Neural cell (in vitro differentiated cells): Measurements from ENCODE around the gene DGKQ. TPM values are rescaled to one million over a fixed set of nuclear protein-coding genes. Genes with fewer than 3 reads are reported as not detected.

Experiments
- H2AFZ ChIP-seq: fragments of 200-600, 300-800 bp; sonication (generic), shearing (Covaris generic); 2 replicates; pipeline ENCODE4 v1.6.0; 2014; ENCODE audit warnings: low read depth, mild to moderate bottlenecking, antibody characterized with exemption, low read length, moderate library complexity
- H3F3A ChIP-seq: fragments of 200-600 bp; shearing (Covaris generic); 2 replicates; pipeline ENCODE4 v1.6.1; 2016; ENCODE audit warnings: mild to moderate bottlenecking, moderate library complexity, mixed read lengths, antibody characterized with exemption, low read length; ENCODE audit not compliant: insufficient read depth, poor library complexity, severe bottlenecking
- H3K27ac ChIP-seq: fragments of 200-600, 300-800 bp; sonication (generic), shearing (Covaris generic); 2 replicates; pipeline ENCODE4 v1.5.1; 2014; ENCODE audit warnings: mild to moderate bottlenecking, low read length, moderate library complexity
- H3K27me3 ChIP-seq: fragments of 300-800, 200-600 bp; sonication (generic), shearing (Covaris generic); 2 replicates; pipeline ENCODE4 v1.6.0; 2014; ENCODE audit warnings: mild to moderate bottlenecking, low read depth, low read length, moderate library complexity; ENCODE audit not compliant: insufficient read depth
- H3K36me3 ChIP-seq: fragments of 300-800, 200-600 bp; sonication (generic), shearing (Covaris generic); 2 replicates; pipeline ENCODE4 v1.5.1; 2014; ENCODE audit warnings: mild to moderate bottlenecking, antibody characterized with exemption, low read length, moderate library complexity; ENCODE audit not compliant: insufficient read depth
- H3K4me2 ChIP-seq: fragments of 300-800, 200-600 bp; sonication (generic), shearing (Covaris generic); 2 replicates; pipeline ENCODE4 v1.6.0; 2014; ENCODE audit warnings: mild to moderate bottlenecking, low read length
- H3K4me3 ChIP-seq: fragments of 300-800, 200-600 bp; sonication (generic), shearing (Covaris generic); 2 replicates; pipeline ENCODE4 v1.5.1; 2014; ENCODE audit warnings: mild to moderate bottlenecking, low read length, moderate library complexity
- H3K79me2 ChIP-seq: fragments of 200-600 bp; shearing (Covaris generic); replicated peaks from 2 replicates; pipeline ENCODE4 v1.6.0; 2014; ENCODE audit warnings: mild to moderate bottlenecking, low read length, moderate library complexity; ENCODE audit not compliant: insufficient read depth
- H3K9ac ChIP-seq: fragments of 300-800, 200-600 bp; sonication (generic), shearing (Covaris generic); 2 replicates; pipeline ENCODE4 v1.6.1; 2016; ENCODE audit warnings: mild to moderate bottlenecking, low read length, mixed read lengths
- H3K9me2 ChIP-seq: fragments of 200-600 bp; shearing (Covaris generic); 2 replicates; pipeline ENCODE4 v1.6.1; 2016; ENCODE audit warnings: mild to moderate bottlenecking, low read length, mixed read lengths; ENCODE audit not compliant: insufficient read depth
- H3K9me3 ChIP-seq: fragments of 200-600, 300-800 bp; sonication (generic), shearing (Covaris generic); 2 replicates; pipeline ENCODE4 v1.6.1; 2016; ENCODE audit warnings: mild to moderate bottlenecking, mixed run types, low read length, moderate library complexity, mixed read lengths
- H4K20me1 ChIP-seq: fragments of 200-600 bp; shearing (Covaris generic); 2 replicates; pipeline ENCODE4 v1.6.1; 2016; ENCODE audit warnings: mild to moderate bottlenecking, mixed run types; ENCODE audit not compliant: insufficient read depth
- CTCF ChIP-seq: fragments of 450-650 bp; IDR thresholded peaks from 2 replicates; pipeline ENCODE4 v1.5.1; 2014; ENCODE audit warnings: antibody characterized with exemption, mild to moderate bottlenecking, moderate library complexity; ENCODE audit not compliant: poor library complexity, severe bottlenecking
- EP300 ChIP-seq: fragments of 450-650 bp; conservative IDR thresholded peaks from 2 replicates; pipeline ENCODE4 v1.6.1; 2014; ENCODE audit warnings: antibody characterized with exemption, mild to moderate bottlenecking, moderate library complexity; ENCODE audit not compliant: poor library complexity, severe bottlenecking
- EZH2 ChIP-seq: fragments of 200-600, 300-800 bp; shearing (Covaris generic), sonication (generic); IDR thresholded peaks from 2 replicates; pipeline ENCODE4 v1.6.1; 2014; ENCODE audit warnings: antibody characterized with exemption, low read length, borderline replicate concordance, mild to moderate bottlenecking; ENCODE audit not compliant: insufficient read depth, poor library complexity, severe bottlenecking
- MXI1 ChIP-seq: fragments of 450-650 bp; conservative IDR thresholded peaks from 2 replicates; pipeline ENCODE4 v1.6.1; 2014; ENCODE audit warnings: antibody characterized with exemption, mild to moderate bottlenecking; ENCODE audit not compliant: poor library complexity, severe bottlenecking
- POLR2AphosphoS5 ChIP-seq: IDR thresholded peaks from 2 replicates; pipeline ENCODE4 v1.6.1; 2012
- RAD21 ChIP-seq: fragments of 450-650 bp; conservative IDR thresholded peaks from 2 replicates; pipeline ENCODE4 v1.6.1; 2014; ENCODE audit warnings: antibody characterized with exemption, mild to moderate bottlenecking, moderate library complexity
- REST ChIP-seq: IDR thresholded peaks from 2 replicates; pipeline ENCODE4 v1.6.1; 2012; ENCODE audit warnings: borderline replicate concordance
- SMC3 ChIP-seq: fragments of 450-650 bp; conservative IDR thresholded peaks from 2 replicates; pipeline ENCODE4 v1.6.1; 2014; ENCODE audit warnings: antibody characterized with exemption, mild to moderate bottlenecking, moderate library complexity; ENCODE audit not compliant: poor library complexity
- TAF1 ChIP-seq: IDR thresholded peaks from 2 replicates; pipeline ENCODE4 v1.6.1; 2012; ENCODE audit warnings: low read depth
- polyA plus RNA-seq: library from polyadenylated mRNA; depleted of rRNA; stranded (reverse); fragments of >200 nt; gene quantifications from 2 replicates; pipeline ENCODE4 v1.2.3, GENCODE V29; 2014

The DGKQ gene
- polyA plus RNA-seq, 1 donor from 2014 or later = 32.4 TPM

GRCh38 chr4:946517-947471 lies 26.6 kb downstream of the DGKQ start (continued):
- TF ChIP-seq CTCF = no peak

GRCh38 chr4:946103-946450 lies 27.3 kb downstream of the DGKQ start:
- H3K9ac ChIP-seq = no peak overlapping the region

More at GRCh38 chr4:946103-946450, 27.3 kb downstream of the DGKQ start:
- no peaks in the 10 kb centered on the region for H3F3A ChIP-seq
- no peaks in the 10 kb centered on the region for H3K27me3 ChIP-seq
- no peaks in the 10 kb centered on the region for H4K20me1 ChIP-seq
- H3K4me3 ChIP-seq = no peak overlapping the region
- H3K79me2 ChIP-seq = no peaks in the 10 kb centered on the region
- H3K4me2 ChIP-seq = no peak overlapping the region
- no peaks in the 10 kb centered on the region for H3K9me3 ChIP-seq
- no peak overlapping the region for H3K27ac ChIP-seq
- H3K36me3 ChIP-seq = no peaks in the 10 kb centered on the region
- no peak for TF ChIP-seq EP300
- no peak for TF ChIP-seq RAD21
- TF ChIP-seq SMC3 = no peak
- TF ChIP-seq EZH2 = no peak
- no peak for TF ChIP-seq MXI1
- TF ChIP-seq POLR2AphosphoS5 = no peak
- no peak for TF ChIP-seq TAF1
- TF ChIP-seq CTCF = no peak
- no peak for TF ChIP-seq REST
- no peaks in the 10 kb centered on the region for H3K9me2 ChIP-seq
- H2AFZ ChIP-seq = no peak overlapping the region
